SK-N-SH (cell line): ENCODE data around the gene ABCC3. TPM values are rescaled to one million over a fixed set of nuclear protein-coding genes. Genes with fewer than 3 reads are reported as not detected.

Experiments
- CTCF ChIA-PET: fragments of 300-600, 350-600 bp; formaldehyde crosslinking; extraction: SDS; loops from one replicate; lab custom pipeline; 2021; lab: Yijun Ruan, JAX
- POLR2A ChIA-PET: fragments of 350-600 bp; sonication (Branson Sonifier 250); formaldehyde crosslinking; extraction: SDS; loops from one replicate; lab custom pipeline; 2020; ENCODE audit warnings: antibody characterized with exemption, inconsistent platforms; lab: Yijun Ruan, JAX
- DNase-seq: peaks from one replicate; pipeline ENCODE4 v3.0.0; 2012
- H2AFZ ChIP-seq: fragments of 200-600 bp; sonication (generic); 2 replicates; pipeline ENCODE4 v1.8.1; 2016; ENCODE audit warnings: antibody characterized with exemption, mild to moderate bottlenecking, low read depth
- H3F3A ChIP-seq: fragments of 200-600 bp; sonication (generic); replicated peaks from 2 replicates; pipeline ENCODE3; 2016; ENCODE audit warnings: antibody characterized with exemption, mild to moderate bottlenecking; ENCODE audit not compliant: insufficient read depth
- H3K27ac ChIP-seq, 2 experiments: fragments of 200-500 bp in 1 of 2; fragments of 200-600 bp in 1 of 2; sonication (Bioruptor generic) in 1 of 2; sonication (generic), shearing (Covaris generic) in 1 of 2; 2 replicates each; pipeline versions ENCODE4 v1.5.1 to v1.6.1; 2014 to 2016; ENCODE audit warnings: low read depth in 2 of 2, inconsistent platforms in 1 of 2, low read length in 1 of 2, mild to moderate bottlenecking in 1 of 2, mixed read lengths in 1 of 2
- H3K27me3 ChIP-seq: fragments of 200-600 bp; sonication (generic), shearing (Covaris generic); 2 replicates; pipeline ENCODE4 v1.6.1; 2016; ENCODE audit warnings: mixed run types; ENCODE audit not compliant: insufficient read depth
- H3K36me3 ChIP-seq, 2 experiments: fragments of 200-500 bp in 1 of 2; fragments of 200-600 bp in 1 of 2; sonication (Bioruptor generic) in 1 of 2; sonication (generic) in 1 of 2; replicated peaks in 1 of 2; 2 replicates each; pipeline versions ENCODE3 to v1.5.1; 2014 to 2016; ENCODE audit warnings: low read length in 1 of 2, mild to moderate bottlenecking in 1 of 2; ENCODE audit not compliant: insufficient read depth in 2 of 2, control insufficient read depth in 1 of 2
- H3K4me1 ChIP-seq, 2 experiments: fragments of 200-500 bp in 1 of 2; fragments of 200-600 bp in 1 of 2; sonication (Bioruptor generic) in 1 of 2; sonication (generic), shearing (Covaris generic) in 1 of 2; 2 replicates each; pipeline versions ENCODE4 v1.5.1 to v1.6.1; 2014 to 2016; ENCODE audit warnings: low read depth in 1 of 2, low read length in 1 of 2, mixed run types in 1 of 2; ENCODE audit not compliant: insufficient read depth in 2 of 2, control insufficient read depth in 1 of 2
- H3K4me2 ChIP-seq: fragments of 200-600 bp; sonication (generic), shearing (Covaris generic); 2 replicates; pipeline ENCODE4 v1.6.1; 2017; ENCODE audit warnings: mixed run types
- H3K4me3 ChIP-seq, 2 experiments: fragments of 200-500 bp in 1 of 2; fragments of 200-600 bp in 1 of 2; sonication (Bioruptor generic) in 1 of 2; sonication (generic), shearing (Covaris generic) in 1 of 2; 2 replicates each; pipeline versions ENCODE4 v1.5.1 to v1.8.1; 2014 to 2016; ENCODE audit warnings: low read depth in 2 of 2, inconsistent platforms in 1 of 2, low read length in 1 of 2, mild to moderate bottlenecking in 1 of 2, mixed read lengths in 1 of 2, moderate library complexity in 1 of 2
- H3K79me2 ChIP-seq: fragments of 200-600 bp; sonication (generic); 2 replicates; pipeline ENCODE4 v1.8.1; 2017; ENCODE audit warnings: mild to moderate bottlenecking; ENCODE audit not compliant: insufficient read depth
- H3K9ac ChIP-seq: fragments of 200-600 bp; sonication (generic); 2 replicates; pipeline ENCODE4 v1.6.1; 2017; ENCODE audit warnings: mixed run types
- H3K9me2 ChIP-seq: fragments of 200-600 bp; sonication (generic); 2 replicates; pipeline ENCODE4 v1.6.1; 2017; ENCODE audit warnings: mixed run types
- H3K9me3 ChIP-seq: fragments of 200-600 bp; sonication (generic); 2 replicates; pipeline ENCODE4 v1.6.1; 2017; ENCODE audit warnings: mixed run types, mild to moderate bottlenecking, moderate library complexity
- H4K20me1 ChIP-seq: fragments of 200-600 bp; sonication (generic); 2 replicates; pipeline ENCODE4 v1.6.1; 2017; ENCODE audit warnings: mild to moderate bottlenecking, mixed run types; ENCODE audit not compliant: insufficient read depth
- EP300 ChIP-seq, 2 experiments: IDR thresholded peaks; 2 replicates each; pipeline versions ENCODE4 v1.4.0 to v1.6.1; 2012; ENCODE audit warnings: borderline replicate concordance in 1 of 2, low read depth in 1 of 2, low read length in 1 of 2
- EZH2phosphoT487 ChIP-seq: fragments of 200-600 bp; sonication (generic); IDR thresholded peaks from 2 replicates; pipeline ENCODE4 v1.6.1; 2017; ENCODE audit warnings: low read depth, mixed run types, mild to moderate bottlenecking, antibody characterized with exemption, moderate library complexity, borderline replicate concordance
- FOXM1 ChIP-seq: IDR thresholded peaks from 2 replicates; pipeline ENCODE4 v1.4.0; 2012; ENCODE audit warnings: low read depth, mild to moderate bottlenecking
- MXI1 ChIP-seq: IDR thresholded peaks from 2 replicates; pipeline ENCODE4 v1.6.1; 2012; ENCODE audit warnings: mild to moderate bottlenecking, low read depth, low read length, improper control_type of control experiment
- NFIC ChIP-seq: IDR thresholded peaks from 2 replicates; pipeline ENCODE4 v1.4.0; 2012; ENCODE audit warnings: borderline replicate concordance
- RXRA ChIP-seq: IDR thresholded peaks from 2 replicates; pipeline ENCODE4 v1.4.0; 2012; ENCODE audit warnings: low read depth, mild to moderate bottlenecking, borderline replicate concordance
- SIN3A ChIP-seq: IDR thresholded peaks from 2 replicates; pipeline ENCODE4 v1.6.1; 2012; ENCODE audit warnings: low read depth, mild to moderate bottlenecking, low read length, moderate library complexity, borderline replicate concordance
- TAF1 ChIP-seq: IDR thresholded peaks from 2 replicates; pipeline ENCODE4 v1.6.1; 2012; ENCODE audit warnings: low read depth, mild to moderate bottlenecking, low read length, moderate library complexity, borderline replicate concordance
- TEAD4 ChIP-seq: IDR thresholded peaks from 2 replicates; pipeline ENCODE4 v1.4.0; 2012; ENCODE audit warnings: mild to moderate bottlenecking, borderline replicate concordance; ENCODE audit not compliant: insufficient read depth
- YY1 ChIP-seq: IDR thresholded peaks from 2 replicates; pipeline ENCODE4 v1.4.0; 2012; ENCODE audit warnings: low read depth, mild to moderate bottlenecking
- WGBS: methylation state at CpG from one replicate; pipeline ENCODE4 v1.1.6; 2017; ENCODE audit warnings: low lambda C conversion rate; 5-methylcytosine and 5-hydroxymethylcytosine counted together
- polyA plus RNA-seq, 3 experiments: library from polyadenylated mRNA; depleted of rRNA; stranded (reverse); fragments of >200 nt; gene quantifications; 2 replicates each; pipeline ENCODE4 v1.2.3, GENCODE V29; 2012
- TF ChIP-seq, protein P1 (sequence below): IDR thresholded peaks from 2 replicates; pipeline ENCODE4 v1.4.0; 2012; ENCODE audit warnings: low read depth, borderline replicate concordance
- TF ChIP-seq, protein P2 (sequence below): fragments of 150-350 bp; IDR thresholded peaks from 2 replicates; pipeline ENCODE4 v1.6.1; 2016; ENCODE audit warnings: mild to moderate bottlenecking, low read depth, low read length
- TF ChIP-seq, protein P3 (sequence below): IDR thresholded peaks from 2 replicates; pipeline ENCODE4 v1.4.0; 2012; ENCODE audit warnings: low read depth

The ABCC3 gene
- polyA plus RNA-seq, 1 of the 3 experiments (the other 2 are of a cell fraction), result 185 TPM

DNA sequence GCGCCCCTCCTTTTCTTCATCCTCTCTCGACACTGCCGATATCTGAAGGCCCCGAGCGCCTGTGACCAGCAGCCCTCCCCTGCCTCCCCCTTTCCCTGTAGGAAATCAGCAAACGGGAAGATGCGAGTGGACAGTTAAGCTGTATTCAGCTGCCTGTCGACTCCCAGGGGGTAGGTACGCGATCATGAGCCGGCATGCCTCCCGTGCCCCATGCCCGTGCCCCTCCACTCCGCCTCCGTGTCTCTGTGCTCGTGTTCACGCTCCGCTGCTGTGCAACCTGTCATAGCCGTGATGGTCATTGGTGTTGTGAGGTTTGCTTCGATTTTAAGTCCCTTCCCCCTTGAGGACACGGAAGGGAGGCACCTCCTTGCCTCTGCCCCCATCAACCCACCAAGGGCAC lies 39.8 kb upstream of the ABCC3 start:
- 90% methylated on average over 21 of the region's 21 CpGs for WGBS
- no peaks in the 10 kb centered on the region for H3K9me2 ChIP-seq
- ChIA-PET POLR2A (interaction anchor here (1.1 kb wide), 1 partner anchor 10 kb away, joined by 3 read pairs; no protein-coding TSS in a partner anchor), CTCF (interaction anchor here (1.4 to 12.9 kb wide), 5 partner anchors 8 to 64 kb away, joined by 3 to 163 read pairs (median 14); no protein-coding TSS in a partner anchor)
- H3K79me2 ChIP-seq, result no peaks in the 10 kb centered on the region
- H2AFZ ChIP-seq, result no peak overlapping the region
- H3K9me3 ChIP-seq, result no peaks in the 10 kb centered on the region
- H3K9ac ChIP-seq, result no peak overlapping the region
- no peak overlapping the region for H3K4me2 ChIP-seq
- no peak overlapping the region for H3K27ac ChIP-seq
- H3F3A ChIP-seq, result no peaks in the 10 kb centered on the region
- peaks cover 0 to 37% of the 10 kb centered on the region in 2 experiments; a peak in 2 of 4 replicates for H3K4me1 ChIP-seq
- H3K27me3 ChIP-seq, result no peaks in the 10 kb centered on the region
- no peak overlapping the region for H3K4me3 ChIP-seq
- no peak for TF ChIP-seq EP300 (IDR thresholded peaks at IDR 0.05; ENCODE audit: borderline replicate concordance in 1 of 2, low read depth in 1 of 2, low read length in 1 of 2)
- TF ChIP-seq, protein P1, sequence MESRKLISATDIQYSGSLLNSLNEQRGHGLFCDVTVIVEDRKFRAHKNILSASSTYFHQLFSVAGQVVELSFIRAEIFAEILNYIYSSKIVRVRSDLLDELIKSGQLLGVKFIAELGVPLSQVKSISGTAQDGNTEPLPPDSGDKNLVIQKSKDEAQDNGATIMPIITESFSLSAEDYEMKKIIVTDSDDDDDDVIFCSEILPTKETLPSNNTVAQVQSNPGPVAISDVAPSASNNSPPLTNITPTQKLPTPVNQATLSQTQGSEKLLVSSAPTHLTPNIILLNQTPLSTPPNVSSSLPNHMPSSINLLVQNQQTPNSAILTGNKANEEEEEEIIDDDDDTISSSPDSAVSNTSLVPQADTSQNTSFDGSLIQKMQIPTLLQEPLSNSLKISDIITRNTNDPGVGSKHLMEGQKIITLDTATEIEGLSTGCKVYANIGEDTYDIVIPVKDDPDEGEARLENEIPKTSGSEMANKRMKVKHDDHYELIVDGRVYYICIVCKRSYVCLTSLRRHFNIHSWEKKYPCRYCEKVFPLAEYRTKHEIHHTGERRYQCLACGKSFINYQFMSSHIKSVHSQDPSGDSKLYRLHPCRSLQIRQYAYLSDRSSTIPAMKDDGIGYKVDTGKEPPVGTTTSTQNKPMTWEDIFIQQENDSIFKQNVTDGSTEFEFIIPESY, result no peak
- no peak for TF ChIP-seq TEAD4
- TF ChIP-seq, protein P2, sequence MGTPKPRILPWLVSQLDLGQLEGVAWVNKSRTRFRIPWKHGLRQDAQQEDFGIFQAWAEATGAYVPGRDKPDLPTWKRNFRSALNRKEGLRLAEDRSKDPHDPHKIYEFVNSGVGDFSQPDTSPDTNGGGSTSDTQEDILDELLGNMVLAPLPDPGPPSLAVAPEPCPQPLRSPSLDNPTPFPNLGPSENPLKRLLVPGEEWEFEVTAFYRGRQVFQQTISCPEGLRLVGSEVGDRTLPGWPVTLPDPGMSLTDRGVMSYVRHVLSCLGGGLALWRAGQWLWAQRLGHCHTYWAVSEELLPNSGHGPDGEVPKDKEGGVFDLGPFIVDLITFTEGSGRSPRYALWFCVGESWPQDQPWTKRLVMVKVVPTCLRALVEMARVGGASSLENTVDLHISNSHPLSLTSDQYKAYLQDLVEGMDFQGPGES, result no peak
- no peak for TF ChIP-seq EZH2phosphoT487
- TF ChIP-seq RXRA, result no peak
- TF ChIP-seq FOXM1, result no peak
- TF ChIP-seq NFIC, result no peak
- no peak for TF ChIP-seq YY1
- no peak for TF ChIP-seq TAF1
- no peak for TF ChIP-seq MXI1
- TF ChIP-seq, protein P3, sequence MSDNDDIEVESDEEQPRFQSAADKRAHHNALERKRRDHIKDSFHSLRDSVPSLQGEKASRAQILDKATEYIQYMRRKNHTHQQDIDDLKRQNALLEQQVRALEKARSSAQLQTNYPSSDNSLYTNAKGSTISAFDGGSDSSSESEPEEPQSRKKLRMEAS, result no peak
- no peak for TF ChIP-seq SIN3A
- no peaks in the 10 kb centered on the region for H4K20me1 ChIP-seq
- no peaks in the 10 kb centered on the region for H3K36me3 ChIP-seq
- DNase-seq, result no peak
